ENCODE measurements around the gene TBX20.
"Not testable (repeated sequence)": the region's sequence is repeated elsewhere in the genome, so short reads cannot be mapped to it uniquely, and the experiment has no call there.

- TF ChIP-seq EZH2 (IDR thresholded peaks at IDR 0.05; ENCODE audit: insufficient read depth, poor library complexity, severe bottlenecking); EZH2phosphoT487 (IDR thresholded peaks at IDR 0.05; ENCODE audit: insufficient read depth, low read depth): not testable (repeated sequence)
Measured at GRCh38 chr7:35220176-35220575, 33.7 kb downstream of the TBX20 start.
